GM06990 (cell line): ENCODE data around the gene RAB15.

Experiments used
- DNase-seq: peaks from one replicate; pipeline ENCODE4 v3.0.0-alpha.2; 2011; ENCODE audit not compliant: insufficient read length; ENCODE audit errors: extremely low read depth
- H3K27me3 ChIP-seq: replicated peaks from 2 replicates; pipeline ENCODE4 v1.6.0; 2011; ENCODE audit warnings: low read length; ENCODE audit not compliant: control insufficient read depth, insufficient read depth
- H3K36me3 ChIP-seq: 2 replicates; pipeline ENCODE4 v1.5.1; 2011; ENCODE audit warnings: low read length; ENCODE audit not compliant: control insufficient read depth, insufficient read depth
- H3K4me3 ChIP-seq: replicated peaks from 2 replicates; pipeline ENCODE4 v1.5.1; 2011; ENCODE audit warnings: low read depth, mild to moderate bottlenecking, control low read depth, low read length
- CTCF ChIP-seq: IDR thresholded peaks from 2 replicates; pipeline ENCODE4 v1.5.1; 2011; ENCODE audit warnings: low read length, control low read depth, mild to moderate bottlenecking, inconsistent platforms; ENCODE audit not compliant: insufficient read depth, poor library complexity, severe bottlenecking

The RAB15 gene

GRCh38 chr14:64923015-64923414, 49.1 kb downstream of the RAB15 start:
- Histone ChIP-seq H3K36me3 (peaks cover 8% of the 10 kb centered on the region), H3K27me3 (no peaks in the 10 kb centered on the region), H3K4me3 (no peak overlapping the region)
- no peak for TF ChIP-seq CTCF
- no peak for DNase-seq

GRCh38 chr14:64920465-64920864, 51.7 kb downstream of the RAB15 start:
- peaks cover 4% of the 10 kb centered on the region for H3K36me3 ChIP-seq
- no peaks in the 10 kb centered on the region for H3K27me3 ChIP-seq
- H3K4me3 ChIP-seq = no peak overlapping the region
- TF ChIP-seq CTCF = no peak
- no peak for DNase-seq

GRCh38 chr14:64919618-64920017, 52.5 kb downstream of the RAB15 start:
- H3K27me3 ChIP-seq = no peaks in the 10 kb centered on the region
- no peak overlapping the region for H3K4me3 ChIP-seq
- H3K36me3 ChIP-seq = peaks cover 1% of the 10 kb centered on the region; the same call in 1 of the 2 replicates
- TF ChIP-seq CTCF = no peak
- no peak for DNase-seq

- Histone ChIP-seq H3K4me3 (no peak overlapping the region), H3K36me3 (peaks cover 1% of the 10 kb centered on the region; the same call in 1 of the 2 replicates), H3K27me3 (no peaks in the 10 kb centered on the region)
- no peak for TF ChIP-seq CTCF
- DNase-seq = no peak
Observed at GRCh38 chr14:64919215-64919614, 52.9 kb downstream of the RAB15 start.

GRCh38 chr14:64918216-64918615, 53.9 kb downstream of the RAB15 start:
- no peak for DNase-seq
- TF ChIP-seq CTCF = no peak
- H3K4me3 ChIP-seq = no peak overlapping the region
- H3K27me3 ChIP-seq = no peaks in the 10 kb centered on the region
- peaks cover 1% of the 10 kb centered on the region; the same call in 1 of the 2 replicates for H3K36me3 ChIP-seq

- no peak for DNase-seq
- peaks cover 1% of the 10 kb centered on the region; the same call in 1 of the 2 replicates for H3K36me3 ChIP-seq
- H3K27me3 ChIP-seq = no peaks in the 10 kb centered on the region
- TF ChIP-seq CTCF = no peak
- peak overlapping the region; percentile 87 for H3K4me3 ChIP-seq
Observed at GRCh38 chr14:64915797-64916196, 56.3 kb downstream of the RAB15 start.
